SK-N-SH treated with all-trans-retinoic acid at 6 μM for 48 hours (cell line): Measurements from ENCODE around the gene GKN1.
"Not testable (repeated sequence)": the region's sequence is repeated elsewhere in the genome, so short reads cannot be mapped to it uniquely, and the experiment has no call there.

Experiments
- ATAC-seq: fragments of 200-7000 bp; cut with Tn5 transposase; 3 replicates; pipeline ENCODE4 v1.9.1; 2020; ENCODE audit warnings: mild to moderate bottlenecking, moderate library complexity
- ARNTL ChIP-seq: fragments of 450-650 bp; formaldehyde crosslinking; IDR thresholded peaks from 2 replicates; pipeline ENCODE4 v1.5.0; 2020; ENCODE audit warnings: low read depth, mild to moderate bottlenecking, moderate library complexity, borderline replicate concordance
- BACH2 ChIP-seq: fragments of 250-450 bp; sonication (Bioruptor Pico); IDR thresholded peaks from 2 replicates; pipeline ENCODE4 v1.9.0; 2021; ENCODE audit warnings: mild to moderate bottlenecking, borderline replicate concordance
- CREB5 ChIP-seq: fragments of 250-450 bp; sonication (Bioruptor Pico); IDR thresholded peaks from 2 replicates; pipeline ENCODE4 v1.5.1; 2020; ENCODE audit warnings: low read depth, mild to moderate bottlenecking, moderate library complexity
- CSDC2 ChIP-seq: fragments of 250-450 bp; sonication (Bioruptor Pico); IDR thresholded peaks from 2 replicates; pipeline ENCODE4 v1.5.0; 2020; ENCODE audit warnings: mild to moderate bottlenecking, moderate library complexity
- CSRNP3 ChIP-seq: fragments of 250-450 bp; sonication (Bioruptor Pico); IDR thresholded peaks from 2 replicates; pipeline ENCODE4 v1.5.1; 2021; ENCODE audit warnings: mild to moderate bottlenecking, moderate library complexity
- ESRRG ChIP-seq: fragments of 250-450 bp; sonication (Bioruptor Pico); IDR thresholded peaks from 2 replicates; pipeline ENCODE4 v1.6.1; 2021; ENCODE audit warnings: mild to moderate bottlenecking
- GLIS3 ChIP-seq: fragments of 250-450 bp; sonication (Bioruptor Pico); IDR thresholded peaks from 2 replicates; pipeline ENCODE4 v1.5.0; 2020; ENCODE audit warnings: mild to moderate bottlenecking, moderate library complexity
- ISL1 ChIP-seq: fragments of 250-450 bp; sonication (Bioruptor Pico); IDR thresholded peaks from 2 replicates; pipeline ENCODE4 v2.1.2; 2022; ENCODE audit warnings: mild to moderate bottlenecking, moderate library complexity
- OSR1 ChIP-seq: fragments of 250-450 bp; sonication (Bioruptor Pico); IDR thresholded peaks from 2 replicates; pipeline ENCODE4 v1.8.0; 2022; ENCODE audit warnings: moderate library complexity, mild to moderate bottlenecking, inconsistent platforms
- PATZ1 ChIP-seq: fragments of 250-450 bp; sonication (Bioruptor Pico); IDR thresholded peaks from 2 replicates; pipeline ENCODE4 v1.8.0; 2020; ENCODE audit warnings: mild to moderate bottlenecking, moderate library complexity, borderline replicate concordance
- SNAI2 ChIP-seq: fragments of 250-450 bp; sonication (Bioruptor Pico); IDR thresholded peaks from 2 replicates; pipeline ENCODE4 v1.5.0; 2020; ENCODE audit warnings: mild to moderate bottlenecking, moderate library complexity
- TCF4 ChIP-seq: fragments of 250-450 bp; sonication (Bioruptor Pico); IDR thresholded peaks from 2 replicates; pipeline ENCODE4 v1.8.0; 2021; ENCODE audit warnings: mild to moderate bottlenecking, moderate library complexity, borderline replicate concordance
- TSHZ2 ChIP-seq: fragments of 250-450 bp; sonication (Bioruptor Pico); IDR thresholded peaks from 2 replicates; pipeline ENCODE4 v1.5.0; 2020; ENCODE audit warnings: mild to moderate bottlenecking, moderate library complexity
- ZC3H10 ChIP-seq: fragments of 250-450 bp; sonication (Bioruptor Pico); IDR thresholded peaks from 2 replicates; pipeline ENCODE4 v1.5.1; 2021; ENCODE audit warnings: mild to moderate bottlenecking, moderate library complexity
- ZFP3 ChIP-seq: fragments of 250-450 bp; sonication (Bioruptor Pico); IDR thresholded peaks from 2 replicates; pipeline ENCODE4 v1.5.0; 2020; ENCODE audit warnings: mild to moderate bottlenecking, moderate library complexity
- ZNF565 ChIP-seq: fragments of 450-650 bp; formaldehyde crosslinking; conservative IDR thresholded peaks from 2 replicates; pipeline ENCODE4 v1.5.0; 2020; ENCODE audit warnings: low read depth, mild to moderate bottlenecking, moderate library complexity
- ZNF70 ChIP-seq: fragments of 450-650 bp; formaldehyde crosslinking; IDR thresholded peaks from 2 replicates; pipeline ENCODE4 v1.5.0; 2020; ENCODE audit warnings: mild to moderate bottlenecking, moderate library complexity
- ZNF8 ChIP-seq: fragments of 450-650 bp; formaldehyde crosslinking; IDR thresholded peaks from 2 replicates; pipeline ENCODE4 v1.5.0; 2020; ENCODE audit warnings: mild to moderate bottlenecking, moderate library complexity

The GKN1 gene

GRCh38 chr2:68948710-68949109, 25.7 kb upstream of the GKN1 start:
- ATAC-seq: no peak
- TF ChIP-seq ZFP3 (no peak), ESRRG (CRISPR knock-in tag) (no peak), CSDC2 (CRISPR knock-in tag) (no peak), ZNF70 (CRISPR knock-in tag) (no peak), CSRNP3 (CRISPR knock-in tag) (no peak)

- no peak for TF ChIP-seq ZC3H10 (CRISPR knock-in tag)
- no peak for TF ChIP-seq ZFP3
- no peak for TF ChIP-seq ARNTL (CRISPR knock-in tag)
- no peak for TF ChIP-seq TSHZ2 (CRISPR knock-in tag)
- TF ChIP-seq ZNF565 (CRISPR knock-in tag): no peak
- no peak for TF ChIP-seq GLIS3
- TF ChIP-seq PATZ1: no peak
- no peak for TF ChIP-seq TCF4
- no peak for TF ChIP-seq CREB5 (CRISPR knock-in tag)
- no peak for TF ChIP-seq BACH2 (CRISPR knock-in tag)
- no peak for TF ChIP-seq OSR1 (CRISPR knock-in tag)
- TF ChIP-seq ISL1 (CRISPR knock-in tag): no peak
- TF ChIP-seq CSDC2 (CRISPR knock-in tag): no peak
- TF ChIP-seq CSRNP3 (CRISPR knock-in tag): no peak
- TF ChIP-seq ZNF8 (CRISPR knock-in tag): no peak
- no peak for ATAC-seq
These were observed 22.5 kb upstream of the GKN1 start for GRCh38 chr2:68951899-68952298.

GRCh38 chr2:68952887-68953521, 21.4 kb upstream of the GKN1 start, which contains the start of gene GKN2:
Gene GKN2, minus strand, starts transcription at chr2:68952893. Its CDS starts 32 bp downstream, at chr2:68952861.
- no peak for TF ChIP-seq ESRRG (CRISPR knock-in tag)
- no peak for TF ChIP-seq CSRNP3 (CRISPR knock-in tag)
- no peak for TF ChIP-seq ZFP3
- no peak for TF ChIP-seq SNAI2 (CRISPR knock-in tag)
- TF ChIP-seq TSHZ2 (CRISPR knock-in tag): no peak
- TF ChIP-seq, all 23 proteins: peak for 0
- no peak for ATAC-seq

GRCh38 chr2:68955432-68955831, 19.0 kb upstream of the GKN1 start:
- ATAC-seq: not testable (repeated sequence)
